Endodermal cell (in vitro differentiated cells): ENCODE results near the gene HBA2. TPM values are rescaled to one million over a fixed set of nuclear protein-coding genes. Genes with fewer than 3 reads are reported as not detected.
"Not testable (repeated sequence)": the region's sequence is repeated elsewhere in the genome, so short reads cannot be mapped to it uniquely, and the experiment has no call there.

Experiments
- DNase-seq: peaks from one replicate; pipeline ENCODE4 v3.0.0-alpha.2; 2017
- H3K27ac ChIP-seq: 2 replicates; pipeline ENCODE4 v1.5.1; 2013; ENCODE audit warnings: mild to moderate bottlenecking, low read depth, low read length, moderate library complexity
- H3K27me3 ChIP-seq: 2 replicates; pipeline ENCODE4 v1.6.1; 2013; ENCODE audit warnings: mild to moderate bottlenecking, low read length, moderate library complexity; ENCODE audit not compliant: insufficient read depth, control insufficient read depth, poor library complexity, severe bottlenecking
- H3K36me3 ChIP-seq: 2 replicates; pipeline ENCODE4 v1.7.0; 2013; ENCODE audit warnings: mild to moderate bottlenecking, low read length, moderate library complexity; ENCODE audit not compliant: control insufficient read depth, insufficient read depth
- H3K4me1 ChIP-seq: one replicate; pipeline ENCODE4 v1.7.0; 2013; ENCODE audit warnings: low read length; ENCODE audit not compliant: control insufficient read depth, insufficient read depth
- H3K4me3 ChIP-seq: 2 replicates; pipeline ENCODE4 v1.5.1; 2013; ENCODE audit warnings: mild to moderate bottlenecking, low read length, moderate library complexity
- H3K9ac ChIP-seq: 2 replicates; pipeline ENCODE4 v1.6.1; 2013; ENCODE audit warnings: mild to moderate bottlenecking, low read length, moderate library complexity; ENCODE audit not compliant: poor library complexity, severe bottlenecking; ENCODE audit errors: extremely low read depth
- H3K9me3 ChIP-seq: 2 replicates; pipeline ENCODE4 v1.6.1; 2013; ENCODE audit warnings: mild to moderate bottlenecking, low read length, moderate library complexity; ENCODE audit not compliant: control insufficient read depth
- H3K27ac Mint-ChIP-seq: 2 replicates; pipeline ENCODE4 v1.8.0; 2020; ENCODE audit warnings: mixed read lengths
- H3K27me3 Mint-ChIP-seq: 2 replicates; pipeline ENCODE4 v1.8.0; 2021; ENCODE audit warnings: mild to moderate bottlenecking, mixed read lengths; ENCODE audit not compliant: insufficient read depth
- H3K36me3 Mint-ChIP-seq: 2 replicates; pipeline ENCODE4 v1.8.0; 2020; ENCODE audit warnings: low read depth, mixed read lengths
- H3K4me1 Mint-ChIP-seq: 2 replicates; pipeline ENCODE4 v1.8.0; 2020; ENCODE audit warnings: mixed read lengths
- H3K4me3 Mint-ChIP-seq: 2 replicates; pipeline ENCODE4 v1.8.0; 2020; ENCODE audit warnings: mild to moderate bottlenecking, moderate library complexity, mixed read lengths
- H3K9me3 Mint-ChIP-seq: 2 replicates; pipeline ENCODE4 v1.8.0; 2020; ENCODE audit warnings: mild to moderate bottlenecking, mixed read lengths
- WGBS, 2 experiments: methylation state at CpG; one replicate each; pipeline versions ENCODE4 v1.1.5 to v1.1.7; 2013; ENCODE audit warnings: missing lambda C conversion rate in 2 of 2, mixed read lengths in 1 of 2; ENCODE audit not compliant: insufficient coverage in 1 of 2, insufficient read length in 1 of 2; 5-methylcytosine and 5-hydroxymethylcytosine counted together
- total RNA-seq, 2 donors: library from RNA; stranded (reverse); fragmentation: NEBNext Ultra II Directional in 1 of 2; extraction: Animal tissue kit (Norgen Biotek cat#: 25700) in 1 of 2; gene quantifications; 2 replicates in 1 of 2; 3 replicates in 1 of 2; pipeline ENCODE4 v1.2.1, GENCODE V29; 2021
- TF ChIP-seq, protein P1 (sequence below): fragments of 200-600 bp; sonication (generic); conservative IDR thresholded peaks from 2 replicates; pipeline ENCODE4 v1.5.0; 2021; ENCODE audit warnings: antibody characterized with exemption, mild to moderate bottlenecking

The HBA2 gene
- total RNA-seq, 2 donors from 2014 or later = 1.2 TPM; not detected in 1

DNA sequence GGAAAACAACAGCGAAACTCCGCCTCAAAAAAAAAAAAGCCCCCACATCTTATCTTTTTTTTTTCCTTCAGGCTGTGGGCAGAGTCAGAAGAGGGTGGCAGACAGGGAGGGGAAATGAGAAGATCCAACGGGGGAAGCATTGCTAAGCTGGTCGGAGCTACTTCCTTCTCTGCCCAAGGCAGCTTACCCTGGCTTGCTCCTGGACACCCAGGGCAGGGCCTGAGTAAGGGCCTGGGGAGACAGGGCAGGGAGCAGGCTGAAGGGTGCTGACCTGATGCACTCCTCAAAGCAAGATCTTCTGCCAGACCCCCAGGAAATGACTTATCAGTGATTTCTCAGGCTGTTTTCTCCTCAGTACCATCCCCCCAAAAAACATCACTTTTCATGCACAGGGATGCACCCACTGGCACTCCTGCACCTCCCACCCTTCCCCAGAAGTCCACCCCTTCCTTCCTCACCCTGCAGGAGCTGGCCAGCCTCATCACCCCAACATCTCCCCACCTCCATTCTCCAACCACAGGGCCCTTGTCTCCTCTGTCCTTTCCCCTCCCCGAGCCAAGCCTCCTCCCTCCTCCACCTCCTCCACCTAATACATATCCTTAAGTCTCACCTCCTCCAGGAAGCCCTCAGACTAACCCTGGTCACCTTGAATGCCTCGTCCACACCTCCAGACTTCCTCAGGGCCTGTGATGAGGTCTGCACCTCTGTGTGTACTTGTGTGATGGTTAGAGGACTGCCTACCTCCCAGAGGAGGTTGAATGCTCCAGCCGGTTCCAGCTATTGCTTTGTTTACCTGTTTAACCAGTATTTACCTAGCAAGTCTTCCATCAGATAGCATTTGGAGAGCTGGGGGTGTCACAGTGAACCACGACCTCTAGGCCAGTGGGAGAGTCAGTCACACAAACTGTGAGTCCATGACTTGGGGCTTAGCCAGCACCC is 2.6 kb downstream of the HBA2 start:
- WGBS, 2 experiments = 20 to 54% methylated on average over 1 to 5 of the region's 8 CpGs
- H3K27me3 ChIP-seq = peaks cover 85% of the 10 kb centered on the region
- no peaks in the 10 kb centered on the region for H3K4me1 ChIP-seq
- Mint-ChIP-seq H3K4me1 (peaks cover 13% of the 10 kb centered on the region), H3K27me3 (peaks cover 80% of the 10 kb centered on the region), H3K27ac (no peak overlapping the region), H3K9me3 (no peaks in the 10 kb centered on the region), H3K4me3 (peak overlapping the region; percentile 34), H3K36me3 (no peaks in the 10 kb centered on the region)
- no peaks in the 10 kb centered on the region for H3K9me3 ChIP-seq
- H3K9ac ChIP-seq = no peak overlapping the region
- DNase-seq = no peak
- no peak overlapping the region for H3K4me3 ChIP-seq
- no peak overlapping the region for H3K27ac ChIP-seq
- TF ChIP-seq, protein P1, sequence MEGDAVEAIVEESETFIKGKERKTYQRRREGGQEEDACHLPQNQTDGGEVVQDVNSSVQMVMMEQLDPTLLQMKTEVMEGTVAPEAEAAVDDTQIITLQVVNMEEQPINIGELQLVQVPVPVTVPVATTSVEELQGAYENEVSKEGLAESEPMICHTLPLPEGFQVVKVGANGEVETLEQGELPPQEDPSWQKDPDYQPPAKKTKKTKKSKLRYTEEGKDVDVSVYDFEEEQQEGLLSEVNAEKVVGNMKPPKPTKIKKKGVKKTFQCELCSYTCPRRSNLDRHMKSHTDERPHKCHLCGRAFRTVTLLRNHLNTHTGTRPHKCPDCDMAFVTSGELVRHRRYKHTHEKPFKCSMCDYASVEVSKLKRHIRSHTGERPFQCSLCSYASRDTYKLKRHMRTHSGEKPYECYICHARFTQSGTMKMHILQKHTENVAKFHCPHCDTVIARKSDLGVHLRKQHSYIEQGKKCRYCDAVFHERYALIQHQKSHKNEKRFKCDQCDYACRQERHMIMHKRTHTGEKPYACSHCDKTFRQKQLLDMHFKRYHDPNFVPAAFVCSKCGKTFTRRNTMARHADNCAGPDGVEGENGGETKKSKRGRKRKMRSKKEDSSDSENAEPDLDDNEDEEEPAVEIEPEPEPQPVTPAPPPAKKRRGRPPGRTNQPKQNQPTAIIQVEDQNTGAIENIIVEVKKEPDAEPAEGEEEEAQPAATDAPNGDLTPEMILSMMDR = no peak
- H3K36me3 ChIP-seq = no peaks in the 10 kb centered on the region

DNA sequence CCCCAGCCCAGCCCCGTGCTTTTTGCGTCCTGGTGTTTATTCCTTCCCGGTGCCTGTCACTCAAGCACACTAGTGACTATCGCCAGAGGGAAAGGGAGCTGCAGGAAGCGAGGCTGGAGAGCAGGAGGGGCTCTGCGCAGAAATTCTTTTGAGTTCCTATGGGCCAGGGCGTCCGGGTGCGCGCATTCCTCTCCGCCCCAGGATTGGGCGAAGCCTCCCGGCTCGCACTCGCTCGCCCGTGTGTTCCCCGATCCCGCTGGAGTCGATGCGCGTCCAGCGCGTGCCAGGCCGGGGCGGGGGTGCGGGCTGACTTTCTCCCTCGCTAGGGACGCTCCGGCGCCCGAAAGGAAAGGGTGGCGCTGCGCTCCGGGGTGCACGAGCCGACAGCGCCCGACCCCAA is 3.3 kb downstream of the HBA2 start:
- H3K9me3 ChIP-seq, H3K27ac ChIP-seq, H3K4me1 ChIP-seq, DNase-seq, H3K9ac ChIP-seq, H3K27ac Mint-ChIP-seq, H3K9me3 Mint-ChIP-seq, H3K4me3 ChIP-seq, H3K36me3 ChIP-seq, H3K36me3 Mint-ChIP-seq: not testable (repeated sequence)
- WGBS, 2 experiments = 1% methylated on average over 11 of the region's 39 CpGs; no CpG with 5 or more reads in 1 of the 2 experiments
- peaks cover 77% of the 10 kb centered on the region for H3K27me3 Mint-ChIP-seq
- H3K4me1 Mint-ChIP-seq = peaks cover 13% of the 10 kb centered on the region
- peak overlapping the region; percentile 34 for H3K4me3 Mint-ChIP-seq
- peaks cover 85% of the 10 kb centered on the region for H3K27me3 ChIP-seq

DNA sequence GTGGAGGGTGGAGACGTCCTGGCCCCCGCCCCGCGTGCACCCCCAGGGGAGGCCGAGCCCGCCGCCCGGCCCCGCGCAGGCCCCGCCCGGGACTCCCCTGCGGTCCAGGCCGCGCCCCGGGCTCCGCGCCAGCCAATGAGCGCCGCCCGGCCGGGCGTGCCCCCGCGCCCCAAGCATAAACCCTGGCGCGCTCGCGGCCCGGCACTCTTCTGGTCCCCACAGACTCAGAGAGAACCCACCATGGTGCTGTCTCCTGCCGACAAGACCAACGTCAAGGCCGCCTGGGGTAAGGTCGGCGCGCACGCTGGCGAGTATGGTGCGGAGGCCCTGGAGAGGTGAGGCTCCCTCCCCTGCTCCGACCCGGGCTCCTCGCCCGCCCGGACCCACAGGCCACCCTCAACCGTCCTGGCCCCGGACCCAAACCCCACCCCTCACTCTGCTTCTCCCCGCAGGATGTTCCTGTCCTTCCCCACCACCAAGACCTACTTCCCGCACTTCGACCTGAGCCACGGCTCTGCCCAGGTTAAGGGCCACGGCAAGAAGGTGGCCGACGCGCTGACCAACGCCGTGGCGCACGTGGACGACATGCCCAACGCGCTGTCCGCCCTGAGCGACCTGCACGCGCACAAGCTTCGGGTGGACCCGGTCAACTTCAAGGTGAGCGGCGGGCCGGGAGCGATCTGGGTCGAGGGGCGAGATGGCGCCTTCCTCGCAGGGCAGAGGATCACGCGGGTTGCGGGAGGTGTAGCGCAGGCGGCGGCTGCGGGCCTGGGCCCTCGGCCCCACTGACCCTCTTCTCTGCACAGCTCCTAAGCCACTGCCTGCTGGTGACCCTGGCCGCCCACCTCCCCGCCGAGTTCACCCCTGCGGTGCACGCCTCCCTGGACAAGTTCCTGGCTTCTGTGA is 4.1 kb downstream of the HBA2 start, which contains the start of gene HBA1:
Gene HBA1 (plus strand): TSS at position 204 of the 906 bp plus-strand sequence. CDS start 37 bp downstream, at position 241.
- not testable (repeated sequence) for H3K27ac ChIP-seq, H3K9me3 Mint-ChIP-seq, H3K27ac Mint-ChIP-seq, H3K36me3 Mint-ChIP-seq, H3K9ac ChIP-seq, DNase-seq, H3K9me3 ChIP-seq, H3K36me3 ChIP-seq, H3K4me3 ChIP-seq, H3K4me1 ChIP-seq
- Mint-ChIP-seq H3K4me3 (peak within 1 kb of the TSS; percentile 34), H3K27me3 (peaks cover 70% of the 10 kb centered on the region), H3K4me1 (peaks cover 13% of the 10 kb centered on the region)
- WGBS, 2 experiments = 10% methylated on average over 35 of the region's 88 CpGs; no CpG with 5 or more reads in 1 of the 2 experiments
- H3K27me3 ChIP-seq = peaks cover 81% of the 10 kb centered on the region
